HG02973 (cell line): Measurements from ENCODE around the gene BCR.

Experiments used
- ATAC-seq: cut with Tn5 transposase; IDR thresholded peaks from one replicate; pipeline ENCODE4 v1.9.1; 2021; ENCODE audit warnings: moderate library complexity; ENCODE audit not compliant: unreplicated experiment

The BCR gene

GRCh38 chr22:23242473-23243001 lies 62.2 kb downstream of the BCR start:
- ATAC-seq: no peak

- ATAC-seq: no peak
Measured at GRCh38 chr22:23243006-23243573, 62.8 kb downstream of the BCR start.

GRCh38 chr22:23243859-23244689 lies 63.8 kb downstream of the BCR start:
- ATAC-seq: no peak

DNA sequence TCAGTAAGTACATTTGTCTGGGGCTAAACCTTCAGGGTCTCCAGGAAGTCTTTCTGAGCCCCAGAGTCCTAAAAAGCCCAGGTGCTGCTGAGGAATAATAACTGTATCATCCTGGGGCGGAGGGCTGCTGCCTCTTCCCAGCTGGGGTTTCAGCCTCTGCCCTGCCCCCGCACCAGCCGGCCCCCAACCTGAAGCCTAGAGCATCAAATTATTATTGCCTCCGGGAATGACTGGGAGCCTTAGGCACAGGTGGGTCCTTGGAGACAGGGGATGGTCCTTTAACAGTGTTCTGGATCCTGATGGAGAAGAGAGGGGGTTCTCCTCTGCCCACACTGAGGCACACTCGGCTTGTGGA lies 64.4 kb downstream of the BCR start:
- ATAC-seq: no peak

- no peak for ATAC-seq
Measured at GRCh38 chr22:23245045-23245798, 64.9 kb downstream of the BCR start.

DNA sequence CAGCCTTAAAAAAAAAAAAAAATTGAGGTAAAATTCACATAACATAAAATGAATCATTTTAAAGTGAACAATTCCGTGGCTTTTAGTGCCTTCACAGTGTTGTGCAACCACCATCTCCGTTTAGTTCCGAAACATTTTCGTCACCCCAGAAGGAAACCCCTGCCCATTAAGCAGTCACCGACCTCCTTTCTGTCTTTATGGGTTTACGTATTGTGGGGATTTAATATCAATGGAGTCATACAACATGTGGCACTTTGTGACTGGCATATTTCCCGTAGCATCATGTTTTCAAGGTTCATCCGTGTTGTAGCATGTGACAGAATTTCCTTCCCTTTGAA lies 65.5 kb downstream of the BCR start:
- ATAC-seq: no peak

- ATAC-seq: no peak
Measured at GRCh38 chr22:23246982-23247766, 66.9 kb downstream of the BCR start.

DNA sequence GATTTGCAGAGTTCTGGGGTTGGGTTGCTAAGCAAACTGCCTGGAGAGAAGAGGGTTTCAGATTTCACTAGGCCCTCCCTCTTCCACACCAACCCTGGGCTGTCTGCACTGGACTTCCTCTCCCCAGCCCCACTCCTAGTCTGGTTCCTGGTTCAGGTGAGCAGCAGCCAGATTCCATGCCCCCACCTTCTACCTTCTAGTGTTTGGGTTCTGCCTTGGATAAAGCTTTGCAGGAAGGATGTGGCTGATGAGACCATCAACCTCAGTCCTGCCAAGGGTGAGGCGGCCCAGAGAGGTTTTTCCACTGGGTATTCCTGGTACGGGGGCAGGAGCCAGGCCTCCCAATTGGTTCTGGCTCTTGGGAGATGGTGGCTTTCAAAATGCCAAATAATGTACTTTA lies 68.3 kb downstream of the BCR start:
- no peak for ATAC-seq

GRCh38 chr22:23250056-23250784 lies 69.9 kb downstream of the BCR start:
- ATAC-seq: no peak

DNA sequence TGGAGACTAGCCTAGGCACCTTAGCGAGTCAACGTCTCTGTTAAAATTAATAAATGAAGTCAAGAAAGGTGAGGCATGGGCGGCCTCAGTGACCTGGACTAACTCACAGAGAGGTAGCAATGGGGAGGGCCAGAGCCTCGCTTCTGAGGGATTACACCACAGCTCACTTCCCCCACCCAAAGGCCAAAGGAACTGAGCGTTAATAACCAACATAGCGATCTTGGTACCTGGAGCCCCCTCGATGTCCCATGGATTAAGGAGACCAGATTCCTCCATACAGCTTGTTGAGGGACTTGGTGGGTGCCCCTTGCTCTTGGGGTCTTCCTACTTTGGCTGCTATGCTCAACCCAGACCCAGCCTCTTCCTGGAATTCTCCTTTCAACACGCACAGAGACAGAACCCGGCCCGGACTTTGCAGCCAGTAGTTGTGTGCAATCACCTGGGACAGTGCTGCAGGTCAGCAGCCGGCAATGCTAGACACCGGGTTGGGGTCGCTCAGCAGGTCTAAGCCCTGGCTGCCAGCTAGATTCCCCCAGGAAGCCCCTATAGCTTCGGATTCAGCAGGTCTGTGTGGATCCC lies 70.6 kb downstream of the BCR start:
- ATAC-seq: no peak

GRCh38 chr22:23251445-23252093 lies 71.3 kb downstream of the BCR start:
- ATAC-seq: no peak

GRCh38 chr22:23253475-23254055 lies 73.3 kb downstream of the BCR start:
- ATAC-seq: no peak

GRCh38 chr22:23255506-23256170 lies 75.3 kb downstream of the BCR start:
- ATAC-seq: no peak

- ATAC-seq: no peak
Measured at GRCh38 chr22:23256171-23256932, 76.0 kb downstream of the BCR start.

DNA sequence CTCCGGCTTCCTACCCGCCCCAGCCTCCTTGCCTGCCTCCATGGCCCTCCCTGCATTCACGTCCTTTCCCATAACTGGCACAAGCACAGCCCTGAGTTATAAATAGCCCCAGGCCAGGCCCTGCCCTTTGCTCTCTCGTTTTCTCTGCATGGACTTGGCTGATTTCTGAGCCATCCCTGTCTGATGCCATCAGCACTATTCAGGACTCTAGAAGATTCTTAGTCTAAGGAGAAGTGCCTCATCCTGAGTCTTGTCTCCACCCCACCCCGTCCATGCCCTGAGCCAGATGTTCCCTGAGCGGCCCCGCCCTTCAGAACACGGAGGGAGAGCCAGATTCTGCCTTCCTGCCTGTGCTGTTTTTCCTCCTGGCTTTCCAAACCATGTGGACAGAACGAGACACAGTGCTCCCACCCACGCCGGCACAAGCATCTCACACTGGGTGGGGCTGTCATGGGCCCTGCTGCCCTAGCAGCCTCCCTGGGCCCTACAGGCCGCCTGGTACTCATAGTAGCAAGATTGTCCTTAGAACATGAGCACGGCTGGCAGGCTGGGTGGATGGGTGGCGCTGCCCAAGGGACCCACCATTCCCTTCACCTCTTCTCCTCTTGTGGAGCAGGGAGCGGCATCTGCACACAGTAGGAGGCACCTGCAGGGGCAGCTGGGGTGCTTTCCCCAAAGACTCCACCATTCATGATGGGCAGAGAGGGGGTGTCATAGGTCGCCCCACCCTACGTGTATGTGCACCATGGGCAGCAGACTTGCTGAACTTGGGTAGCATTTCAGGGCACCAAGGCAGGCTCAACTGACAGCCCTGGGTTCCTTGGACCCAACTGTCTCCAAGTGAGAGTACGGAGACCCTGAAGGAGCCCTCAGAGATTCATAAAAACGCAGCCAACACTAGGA lies 76.9 kb downstream of the BCR start:
- no peak for ATAC-seq

DNA sequence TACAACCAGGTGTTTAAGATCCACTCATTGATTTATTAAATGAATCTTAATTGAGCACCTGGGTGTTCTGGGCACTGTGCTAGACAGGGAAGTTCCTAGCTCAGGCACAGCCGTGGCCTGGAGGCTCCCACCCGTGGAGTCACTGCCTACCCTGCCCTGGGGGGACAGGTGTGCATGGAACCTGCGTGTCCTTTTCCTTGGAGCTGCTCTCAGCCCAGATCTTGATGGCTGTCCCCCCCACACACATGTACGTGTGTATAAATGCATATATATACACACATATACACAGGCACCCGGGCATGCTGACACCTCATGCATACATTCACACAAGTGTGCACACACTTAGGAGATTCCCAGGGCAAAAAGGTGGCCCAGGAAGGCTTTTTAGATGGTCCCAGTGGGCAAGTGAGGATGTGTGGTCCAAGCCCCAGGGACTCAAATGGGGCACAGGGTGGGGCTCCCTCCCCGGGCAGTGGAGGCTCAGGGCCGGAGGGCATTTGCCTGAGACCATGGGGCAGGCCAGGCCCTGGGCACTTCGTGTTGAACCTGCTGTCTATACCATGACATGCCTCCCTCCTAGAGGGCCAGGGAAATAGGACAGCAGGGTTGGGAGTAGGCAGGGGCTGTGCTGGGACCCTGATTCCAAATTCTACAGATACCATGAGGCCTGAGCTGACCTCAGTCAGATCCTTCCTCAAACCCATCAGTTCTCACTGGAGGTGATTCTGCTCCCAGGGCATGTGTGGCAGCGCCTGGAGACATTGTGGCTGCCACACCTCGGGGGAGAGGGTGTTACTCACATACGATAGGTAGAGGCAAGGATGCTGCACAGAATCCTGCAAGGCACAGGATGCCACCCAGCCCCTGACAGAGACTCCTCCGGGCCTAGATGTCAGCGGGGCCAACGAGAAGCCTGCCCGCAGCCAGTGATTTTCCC lies 77.8 kb downstream of the BCR start:
- ATAC-seq: no peak
